Measurements from ENCODE around the gene DSCAML1. TPM values are rescaled to one million over a fixed set of nuclear protein-coding genes. Genes with fewer than 3 reads are reported as not detected.

The DSCAML1 gene
- total and polyA plus RNA-seq, 2 of the 8 experiments (the other 6 are each of a cell fraction or from before 2014, with no cell fraction given) = 0.19 to 0.24 TPM

GRCh38 chr11:117421476-117421875 lies 375.5 kb downstream of the DSCAML1 start (continued):
- TF ChIP-seq GABPA (IDR thresholded peaks at IDR 0.05; ENCODE audit: borderline replicate concordance, insufficient read depth, low read length) (no peak), RAD21 (IDR thresholded peaks at IDR 0.05 in 1 of 2, conservative IDR thresholded peaks at IDR 0.05 in 1 of 2; ENCODE audit: low read depth in 2 of 2, low read length in 2 of 2) (no peak)
- TF ChIP-seq, protein P1, sequence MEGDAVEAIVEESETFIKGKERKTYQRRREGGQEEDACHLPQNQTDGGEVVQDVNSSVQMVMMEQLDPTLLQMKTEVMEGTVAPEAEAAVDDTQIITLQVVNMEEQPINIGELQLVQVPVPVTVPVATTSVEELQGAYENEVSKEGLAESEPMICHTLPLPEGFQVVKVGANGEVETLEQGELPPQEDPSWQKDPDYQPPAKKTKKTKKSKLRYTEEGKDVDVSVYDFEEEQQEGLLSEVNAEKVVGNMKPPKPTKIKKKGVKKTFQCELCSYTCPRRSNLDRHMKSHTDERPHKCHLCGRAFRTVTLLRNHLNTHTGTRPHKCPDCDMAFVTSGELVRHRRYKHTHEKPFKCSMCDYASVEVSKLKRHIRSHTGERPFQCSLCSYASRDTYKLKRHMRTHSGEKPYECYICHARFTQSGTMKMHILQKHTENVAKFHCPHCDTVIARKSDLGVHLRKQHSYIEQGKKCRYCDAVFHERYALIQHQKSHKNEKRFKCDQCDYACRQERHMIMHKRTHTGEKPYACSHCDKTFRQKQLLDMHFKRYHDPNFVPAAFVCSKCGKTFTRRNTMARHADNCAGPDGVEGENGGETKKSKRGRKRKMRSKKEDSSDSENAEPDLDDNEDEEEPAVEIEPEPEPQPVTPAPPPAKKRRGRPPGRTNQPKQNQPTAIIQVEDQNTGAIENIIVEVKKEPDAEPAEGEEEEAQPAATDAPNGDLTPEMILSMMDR (IDR thresholded peaks at IDR 0.05; ENCODE audit: control extremely low read depth in 1 of 3, insufficient read depth in 1 of 3, low read depth in 1 of 3, low read length in 3 of 3) = no peak

Data from H1 (cell line).